HG03571 (cell line): ENCODE measurements around the gene NXN.
"Not testable (repeated sequence)": the region's sequence is repeated elsewhere in the genome, so short reads cannot be mapped to it uniquely, and the experiment has no call there.

Experiments used
- ATAC-seq: cut with Tn5 transposase; IDR thresholded peaks from one replicate; pipeline ENCODE4 v1.9.1; 2021; ENCODE audit not compliant: unreplicated experiment

The NXN gene

DNA sequence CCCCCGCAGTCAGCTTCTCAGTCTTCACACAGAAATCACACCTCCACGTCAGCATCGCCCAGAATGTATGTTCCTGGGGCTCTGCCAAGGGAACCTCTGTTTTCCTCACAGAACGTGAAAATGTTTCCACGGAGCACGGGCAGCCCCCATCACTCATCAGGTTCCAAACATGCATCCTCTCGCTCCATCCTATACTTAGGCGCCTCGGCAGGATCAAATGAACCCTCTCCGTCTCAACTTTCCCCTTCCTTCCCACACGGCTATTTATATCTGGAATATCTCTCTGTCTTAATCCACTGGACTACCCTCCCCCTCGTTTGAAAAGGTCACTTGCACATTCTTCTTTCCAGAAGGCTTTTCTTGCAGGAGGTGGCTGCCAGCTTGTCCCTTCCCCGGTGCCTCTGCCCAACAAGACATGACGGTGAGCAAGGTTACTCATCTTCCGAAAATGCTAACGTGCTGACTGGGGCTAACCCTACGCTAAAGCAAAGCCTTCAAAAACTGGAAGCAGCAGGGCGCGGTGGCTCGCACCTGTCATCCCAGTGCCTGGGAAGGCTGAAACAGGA lies 21.6 kb downstream of the NXN start:
- no peak for ATAC-seq

DNA sequence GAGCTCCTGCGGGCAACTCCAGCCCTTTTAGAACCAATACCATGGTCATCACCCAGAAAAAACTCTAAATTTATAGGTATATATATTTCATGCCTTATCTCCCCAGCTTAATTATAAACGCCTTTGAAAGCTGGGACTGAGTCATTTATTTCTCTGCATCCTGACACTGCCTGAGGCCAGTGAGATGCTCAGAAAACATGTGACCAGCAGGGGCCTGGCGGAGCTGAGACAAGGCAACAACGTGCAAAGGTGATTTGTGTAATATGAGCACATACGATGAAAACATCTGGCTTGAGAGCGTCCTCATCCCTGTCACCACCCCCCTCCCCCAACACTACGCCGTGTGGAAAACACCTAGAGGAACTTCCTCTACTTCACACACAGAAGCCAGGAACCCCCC lies 22.7 kb downstream of the NXN start:
- no peak for ATAC-seq

DNA sequence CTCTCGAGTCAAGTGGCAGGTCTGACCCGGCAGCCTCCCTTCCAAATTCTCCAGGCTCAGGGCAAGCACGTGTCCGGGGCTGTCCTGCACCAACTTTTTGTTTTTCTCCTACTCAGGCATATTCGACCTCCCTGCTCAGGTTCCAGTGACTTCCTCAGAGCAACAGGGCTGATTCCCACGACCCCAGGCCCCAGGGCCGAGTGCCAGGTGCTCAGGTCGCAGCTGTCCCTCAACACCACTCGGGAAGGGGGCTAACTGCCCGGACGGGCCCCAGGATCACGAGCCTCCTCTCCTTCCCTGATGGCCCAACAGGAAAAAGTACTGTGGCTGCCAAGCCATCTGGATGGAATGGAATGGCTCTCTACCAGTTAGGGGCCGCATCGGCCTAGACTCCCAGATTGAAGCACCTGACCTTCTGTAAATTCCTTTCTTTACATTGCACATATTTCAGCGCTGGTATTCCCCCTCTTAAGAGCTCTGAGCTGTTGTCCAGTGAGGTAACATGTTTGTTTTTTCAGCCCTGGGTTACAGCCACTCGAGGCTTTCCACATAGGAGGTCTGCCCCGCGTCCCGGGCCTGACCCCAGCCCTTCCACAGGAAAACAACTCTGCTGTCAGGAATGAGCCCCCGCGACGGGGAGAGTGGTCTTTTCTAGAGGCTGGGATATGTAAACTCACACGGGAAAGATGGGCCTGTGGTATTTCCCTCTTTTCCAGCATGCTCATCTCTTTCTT lies 25.0 kb downstream of the NXN start:
- no peak for ATAC-seq

DNA sequence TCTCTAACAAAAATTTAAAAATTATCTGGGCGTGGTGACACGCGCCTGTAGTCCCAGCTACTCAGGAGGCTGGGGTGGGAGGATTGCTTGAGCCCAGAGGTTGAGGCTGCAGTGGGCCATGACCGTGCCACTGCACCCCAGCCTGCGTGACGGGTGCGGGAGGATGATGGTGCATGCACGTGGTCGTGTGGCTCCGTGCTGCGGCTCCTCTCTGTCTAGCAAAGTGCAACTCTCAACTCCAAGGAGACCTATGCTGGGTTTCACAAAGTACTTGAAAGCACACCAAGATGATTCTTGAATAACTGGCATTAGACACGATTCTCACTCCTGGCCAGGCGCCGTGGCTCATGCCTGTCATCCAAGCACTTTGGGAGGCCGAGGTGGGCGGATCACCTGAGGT lies 25.8 kb downstream of the NXN start:
- no peak for ATAC-seq

DNA sequence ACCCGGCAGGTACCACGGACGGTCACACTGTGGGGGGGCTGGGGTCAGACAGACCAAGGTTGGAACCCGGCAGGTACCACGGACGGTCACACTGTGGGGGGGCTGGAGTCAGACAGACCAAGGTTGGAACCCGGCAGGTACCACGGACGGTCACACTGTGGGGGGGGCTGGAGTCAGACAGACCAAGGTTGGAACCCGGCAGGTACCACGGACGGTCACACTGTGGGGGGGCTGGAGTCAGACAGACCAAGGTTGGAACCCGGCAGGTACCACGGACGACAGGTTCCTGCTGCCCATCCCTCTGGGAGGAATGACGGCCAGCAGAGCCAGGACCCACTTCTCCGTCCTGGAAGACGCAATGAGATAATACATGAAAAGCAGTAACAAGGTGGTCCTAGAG lies 27.0 kb downstream of the NXN start:
- not testable (repeated sequence) for ATAC-seq

DNA sequence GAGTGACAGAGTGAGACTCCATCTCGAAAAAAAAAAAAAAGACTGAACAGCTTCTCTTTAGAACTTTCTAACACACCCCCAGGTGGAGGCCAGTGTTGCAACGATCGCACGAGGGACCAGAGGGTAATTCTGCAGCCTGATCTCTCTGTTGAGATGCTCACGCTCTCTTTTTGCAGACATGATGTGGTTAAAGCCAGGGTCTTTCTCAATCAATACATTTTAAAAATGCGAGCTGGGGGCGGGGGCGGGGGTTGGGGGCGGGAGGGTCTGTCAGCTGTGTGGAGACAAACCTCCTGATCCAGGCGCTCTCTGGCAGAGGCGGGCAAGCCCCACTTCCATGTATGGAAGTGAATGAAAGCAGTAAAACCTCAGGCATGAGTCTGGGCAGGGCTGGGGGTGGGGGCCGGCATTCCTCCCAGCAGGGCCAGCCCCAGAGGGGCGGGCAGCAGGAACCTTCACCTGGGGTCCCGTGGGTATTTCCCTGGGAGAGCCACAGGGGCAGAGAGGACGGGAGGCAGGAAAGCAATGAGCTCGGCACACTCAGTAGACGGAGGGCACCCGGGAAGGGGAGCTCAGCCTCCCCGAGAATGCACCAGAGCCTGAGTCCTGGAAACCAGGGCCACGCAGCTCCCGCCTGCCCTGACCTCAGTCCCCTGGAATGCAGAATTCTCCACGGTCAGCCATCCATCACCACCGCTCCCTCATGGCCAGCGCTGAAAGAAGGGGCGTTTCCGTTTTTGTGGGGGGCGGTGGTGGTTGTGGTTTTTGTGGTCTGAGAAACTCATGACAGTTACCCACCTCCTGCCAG lies 28.0 kb downstream of the NXN start:
- no peak for ATAC-seq

DNA sequence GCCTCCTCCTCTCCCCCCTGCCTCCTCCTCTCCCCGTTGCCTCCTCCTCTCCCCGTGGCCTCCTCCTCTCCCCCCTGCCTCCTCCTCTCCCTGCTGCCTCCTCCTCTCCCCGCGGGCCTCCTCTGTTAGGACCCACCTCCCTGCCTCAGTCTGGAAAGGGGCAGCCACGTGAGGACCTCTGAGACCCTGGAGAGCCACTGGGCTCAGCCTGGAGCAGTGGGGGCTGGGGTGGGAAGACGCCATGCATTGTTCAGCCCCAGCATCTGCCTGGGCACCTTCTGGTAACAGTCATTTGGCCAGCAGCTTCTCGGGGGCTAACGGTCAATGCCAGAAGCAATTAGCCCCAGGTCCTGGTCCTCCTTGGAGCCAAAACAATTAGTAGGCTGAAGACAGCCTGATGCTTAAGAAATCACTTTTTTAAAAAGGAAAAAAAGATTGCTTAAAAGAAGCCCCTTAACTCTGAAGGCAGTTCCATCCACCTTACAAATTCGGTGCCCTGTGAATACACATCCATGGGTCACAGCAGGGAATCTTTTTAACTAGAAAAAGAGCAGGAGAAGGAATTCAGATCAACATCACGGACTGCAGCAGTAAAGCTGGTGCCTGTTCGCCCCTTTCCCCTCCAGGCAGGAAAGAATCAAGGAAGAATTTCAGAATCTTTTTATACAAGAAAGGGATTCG lies 29.8 kb downstream of the NXN start:
- ATAC-seq = no peak

DNA sequence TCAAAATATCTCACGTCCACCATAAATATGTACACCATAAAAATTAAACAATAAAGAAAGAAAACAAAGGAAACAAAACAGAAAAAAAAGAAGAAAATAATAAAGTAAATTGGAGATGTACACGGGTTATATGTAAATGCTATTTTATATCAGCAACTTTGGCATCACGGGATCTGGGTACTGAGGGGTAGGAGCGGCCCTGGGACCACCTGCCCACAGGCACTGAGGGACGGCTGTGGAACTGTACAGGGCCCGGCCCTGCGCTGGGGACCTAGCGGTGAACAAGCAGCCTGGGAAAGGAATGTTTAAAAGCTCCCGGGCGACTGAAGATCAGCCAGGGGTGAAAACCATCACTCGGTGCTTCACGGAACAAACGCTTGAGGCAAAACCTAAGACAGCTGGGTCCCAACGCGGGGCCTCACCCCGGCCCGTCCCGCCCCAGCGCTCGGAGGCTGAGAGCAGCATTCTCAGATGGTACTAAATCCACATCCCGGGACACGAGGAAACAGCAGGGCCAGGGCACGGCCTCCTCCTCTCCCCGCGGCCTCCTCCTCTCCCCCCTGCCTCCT lies 31.2 kb downstream of the NXN start:
- no peak for ATAC-seq

DNA sequence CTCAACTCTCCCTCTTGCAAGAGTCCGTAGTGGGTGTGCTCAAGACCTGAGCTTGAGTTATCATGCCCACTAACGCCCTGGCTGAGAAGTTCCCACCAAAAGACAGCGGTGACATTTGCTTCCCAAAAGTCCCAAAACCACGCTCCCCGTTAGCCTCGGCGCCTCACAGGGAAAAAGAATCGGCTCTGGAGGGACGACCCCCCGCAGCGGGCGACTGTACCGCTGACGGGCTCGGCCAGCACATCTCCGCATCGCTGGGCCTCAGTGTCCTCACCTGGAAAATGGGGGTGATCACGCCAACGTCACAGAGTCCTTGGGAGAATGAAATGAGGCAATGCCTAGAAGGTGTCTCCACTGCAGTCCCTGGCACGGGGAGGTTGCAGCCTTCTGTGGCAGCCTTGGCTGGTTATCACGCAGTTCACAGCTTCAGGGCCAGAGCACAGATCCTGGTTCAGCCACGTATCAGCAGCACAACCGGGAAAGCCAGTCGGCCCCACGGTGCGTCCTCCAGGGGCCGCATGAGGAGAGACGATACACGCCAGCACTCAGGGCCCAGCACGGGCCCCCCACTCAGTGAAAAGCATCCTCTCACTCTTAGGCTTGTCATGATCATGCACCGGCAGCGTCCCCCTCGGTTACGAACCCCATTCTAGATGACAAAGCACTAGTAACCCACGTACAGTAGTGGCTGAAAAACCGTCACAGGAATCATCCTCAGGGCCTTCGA lies 32.9 kb downstream of the NXN start:
- no peak for ATAC-seq

DNA sequence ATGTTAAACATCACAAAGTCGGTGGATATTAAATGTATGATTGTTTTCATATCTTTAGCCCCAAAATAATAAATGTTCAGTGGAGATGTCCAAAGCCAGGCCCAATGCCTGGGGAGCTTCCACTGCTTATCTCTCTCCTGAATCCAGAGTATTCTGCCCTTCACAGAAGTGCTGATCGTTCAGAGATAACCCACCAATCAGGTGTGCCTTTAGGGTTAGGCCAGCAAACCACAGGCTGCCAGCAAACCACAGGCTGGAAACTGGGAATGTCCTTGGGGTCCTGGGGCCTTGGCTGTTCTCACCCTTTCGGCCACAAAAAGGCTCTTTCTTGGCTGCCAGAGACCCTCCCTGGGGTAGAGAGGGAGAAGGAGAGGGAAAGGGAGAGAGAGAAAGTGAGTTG lies 33.9 kb downstream of the NXN start:
- ATAC-seq = no peak

DNA sequence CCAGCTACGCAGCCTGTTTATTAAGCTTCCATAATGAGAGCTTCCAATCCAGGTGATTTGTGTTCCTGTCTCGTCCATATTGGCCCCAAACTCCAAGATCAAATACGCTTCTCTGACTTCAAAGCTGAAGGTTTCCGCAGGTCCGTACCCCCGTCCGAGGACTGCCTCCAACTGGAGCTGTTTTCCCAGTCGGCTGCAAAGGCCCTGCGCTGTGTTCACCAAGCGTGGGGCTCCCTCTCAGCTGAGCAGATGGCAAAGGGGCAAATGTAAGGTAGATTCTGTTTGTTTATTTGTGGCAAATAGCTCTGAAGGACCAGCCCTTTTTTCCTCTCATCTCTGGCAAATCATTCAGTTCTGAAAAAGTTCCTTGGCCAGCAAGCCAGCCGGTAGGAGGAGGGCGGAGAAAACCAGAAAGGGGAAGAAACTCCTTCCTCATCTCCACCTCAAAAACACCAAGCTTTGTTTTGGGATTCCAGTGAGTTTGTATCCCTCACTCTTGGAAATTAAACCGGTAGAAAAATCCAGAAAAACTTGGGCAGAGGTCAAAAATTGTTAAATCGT lies 35.2 kb downstream of the NXN start:
- ATAC-seq = no peak

DNA sequence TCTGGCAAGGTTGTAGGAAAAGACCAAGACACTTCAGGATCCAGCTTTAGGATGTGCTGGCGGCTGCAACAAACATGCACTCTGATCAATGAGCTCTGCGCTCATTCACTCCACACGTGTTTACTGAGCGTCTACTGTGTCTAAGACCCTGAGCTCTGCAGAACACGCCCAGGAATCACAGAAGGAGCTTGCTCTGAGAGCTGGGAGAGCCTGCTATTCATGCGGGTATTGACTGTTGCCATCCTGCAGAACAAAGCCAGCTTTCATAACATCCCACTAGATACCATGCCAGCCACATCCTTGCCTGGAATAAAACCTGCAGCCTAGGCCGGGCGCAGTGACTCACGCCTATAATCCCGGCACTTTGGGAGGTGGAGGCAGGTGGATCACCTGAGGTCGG lies 44.1 kb downstream of the NXN start:
- ATAC-seq = no peak

DNA sequence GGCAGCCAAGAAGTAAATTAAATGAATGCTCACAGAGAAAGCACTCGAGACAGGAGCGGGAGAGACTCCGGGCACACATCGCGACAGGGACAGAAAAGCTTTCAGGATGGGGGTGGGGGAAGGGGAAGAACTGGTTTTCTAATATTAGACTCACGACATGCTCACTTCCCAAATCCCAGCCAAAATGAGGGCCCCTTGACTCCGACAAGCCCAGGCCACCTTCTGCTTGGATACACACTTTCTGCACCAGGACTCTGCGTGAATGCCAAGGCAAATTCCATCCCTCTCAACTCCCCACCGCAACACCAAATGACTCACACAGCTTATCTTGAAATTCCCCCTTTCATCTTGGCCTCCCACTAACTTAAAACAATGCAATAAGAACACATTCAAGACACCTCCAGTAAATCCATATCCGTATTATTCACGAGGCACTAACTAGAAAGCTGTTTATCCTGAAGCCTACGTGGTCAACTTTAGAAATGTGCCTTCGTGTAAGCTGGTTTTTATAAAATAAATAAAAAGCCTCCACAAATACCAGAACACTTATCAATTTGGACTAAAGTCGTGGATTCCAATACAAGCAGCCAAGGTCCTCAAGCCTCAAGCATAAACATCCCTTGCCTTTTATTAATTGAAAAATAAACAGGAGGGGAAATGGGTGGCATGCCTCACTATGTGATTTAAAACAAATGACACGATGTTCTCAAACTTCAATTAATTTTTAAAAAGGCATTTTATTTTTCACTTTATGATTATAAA lies 46.1 kb downstream of the NXN start:
- no peak for ATAC-seq

DNA sequence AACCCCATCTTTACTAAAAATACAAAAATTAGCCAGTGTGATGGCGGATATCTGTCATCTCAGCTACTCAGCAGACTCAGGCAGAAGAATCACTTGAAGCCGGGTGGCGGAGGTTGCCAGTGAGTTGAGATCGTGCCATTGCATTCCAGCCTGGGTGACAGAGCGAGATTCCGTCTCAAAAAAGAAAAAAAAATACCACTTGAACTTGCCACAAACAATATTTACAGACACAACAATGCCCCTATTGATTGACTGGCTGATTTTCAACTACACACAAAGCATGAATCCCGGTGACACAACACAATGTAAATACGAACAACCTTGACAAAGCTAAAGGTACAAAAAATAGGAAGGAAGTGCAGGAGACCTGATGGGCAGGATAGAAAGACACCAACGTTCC lies 49.3 kb downstream of the NXN start:
- ATAC-seq = no peak

DNA sequence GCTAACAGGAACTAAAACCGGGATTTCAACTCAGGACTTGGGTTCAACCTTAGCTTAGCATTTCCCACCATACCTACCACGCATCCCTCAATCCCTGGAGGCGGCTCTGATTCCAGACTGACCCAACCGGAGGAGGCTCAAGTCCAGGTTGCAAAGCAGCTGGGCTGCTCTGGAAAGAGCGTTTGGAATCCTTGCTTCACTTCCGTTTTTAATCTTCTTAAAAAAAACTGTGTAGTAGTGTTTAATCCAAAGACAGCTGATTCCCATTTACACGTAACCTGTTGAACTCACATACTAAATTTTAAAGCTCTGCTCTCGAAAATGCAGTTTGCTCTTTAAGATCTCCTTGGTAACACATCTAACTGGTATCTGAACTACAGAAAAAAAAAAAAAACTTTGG lies 50.0 kb downstream of the NXN start:
- no peak for ATAC-seq

DNA sequence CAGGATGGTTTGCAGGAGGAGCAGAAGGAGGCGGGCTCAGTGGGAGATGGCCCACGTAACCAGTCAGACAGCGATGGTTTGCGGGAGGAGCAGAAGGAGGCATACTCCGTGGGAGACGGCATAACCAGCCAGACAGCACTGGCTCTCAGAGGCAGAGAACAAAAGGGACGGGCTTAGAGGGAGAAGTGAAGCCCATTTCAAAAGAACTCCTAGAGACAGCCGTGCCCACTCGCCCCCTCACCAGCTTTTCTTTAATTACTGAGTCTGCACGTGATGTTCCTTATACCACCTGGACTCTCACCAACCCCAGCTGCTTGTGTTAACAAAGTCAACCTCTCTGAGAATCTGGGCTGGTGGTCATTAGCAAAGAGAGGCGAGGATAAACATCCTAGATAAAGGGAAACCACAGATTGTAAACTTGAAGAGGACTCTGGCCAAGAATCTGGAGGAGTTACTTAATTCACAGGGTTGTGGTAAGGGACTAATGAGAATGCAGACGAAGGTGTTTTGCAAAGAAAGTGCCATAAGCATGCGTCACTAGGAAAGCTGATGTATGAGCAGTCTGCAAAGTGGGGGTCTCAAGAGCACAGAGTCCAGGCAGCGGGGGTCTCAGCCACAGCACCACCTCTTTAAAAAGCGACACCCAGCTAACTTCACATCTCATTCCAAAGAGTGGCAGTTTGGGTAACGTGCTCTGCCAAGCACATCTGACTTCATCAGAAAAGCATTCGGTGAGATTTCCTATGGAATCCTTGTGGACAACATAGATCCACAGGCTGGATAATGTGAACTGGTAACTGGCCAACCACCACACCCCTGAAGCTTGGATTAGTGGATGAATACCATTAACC lies 51.7 kb downstream of the NXN start:
- no peak for ATAC-seq

DNA sequence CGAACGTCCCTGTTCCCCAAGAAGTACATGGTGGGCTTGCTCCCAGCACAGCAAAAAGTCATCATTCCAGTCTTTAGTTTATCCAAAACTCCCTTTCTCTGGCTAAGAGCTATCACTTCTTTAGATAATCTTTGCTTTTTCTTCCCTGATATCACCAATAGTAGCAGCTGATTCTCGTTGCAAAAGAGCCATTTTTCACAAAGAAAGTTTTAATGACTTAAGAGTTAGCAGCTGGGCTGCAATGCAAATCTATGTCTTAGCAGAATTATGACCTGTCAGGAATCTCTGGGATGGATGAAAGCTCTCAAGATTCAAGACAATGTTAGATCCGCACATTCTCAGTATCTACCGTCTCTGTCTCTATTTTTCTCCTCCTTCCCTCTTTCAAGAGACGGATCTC lies 53.8 kb downstream of the NXN start:
- no peak for ATAC-seq

DNA sequence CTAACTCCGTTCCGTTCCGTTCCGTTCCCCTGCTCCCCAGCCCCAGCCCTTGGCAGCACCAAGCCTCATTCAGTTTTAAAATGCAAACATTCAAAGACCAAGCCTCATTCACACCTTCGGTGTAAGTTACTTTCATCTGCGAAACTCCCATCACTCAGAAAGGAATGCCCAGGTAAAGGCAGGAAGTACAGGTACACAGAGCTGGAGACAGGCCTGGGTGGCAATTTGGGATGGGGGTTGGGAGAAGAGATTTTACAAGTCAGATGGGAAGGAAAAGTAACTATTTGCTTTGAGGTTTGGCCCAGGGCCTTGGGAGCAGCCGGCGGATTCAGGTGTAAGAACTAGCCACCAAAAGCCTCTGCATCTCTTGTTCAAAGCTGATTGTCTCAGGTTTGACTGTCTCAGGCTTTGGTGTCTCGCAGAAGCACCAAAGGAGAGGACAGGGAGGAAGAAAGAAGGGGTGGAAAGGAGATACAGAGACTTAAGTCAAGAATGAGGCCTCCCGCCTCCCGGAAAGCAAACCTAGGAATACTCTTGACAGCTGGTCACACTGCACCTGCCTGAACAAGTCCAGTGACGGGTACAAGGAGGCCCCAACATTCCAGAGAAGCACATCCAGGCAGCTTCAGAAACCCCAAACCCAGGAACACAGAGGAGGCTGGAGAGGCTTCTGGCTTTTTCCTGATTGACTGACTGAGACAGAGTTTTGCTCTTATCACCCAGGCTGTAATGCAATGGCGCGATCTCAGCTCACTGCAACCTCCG lies 54.7 kb downstream of the NXN start:
- ATAC-seq = no peak
